Breast epithelium (tissue), 4 donors: ENCODE data around the gene DCST1. TPM values are rescaled to one million over a fixed set of nuclear protein-coding genes. Genes with fewer than 3 reads are reported as not detected.
A peak's percentile ranks its signal among the peaks of the same experiment; 100 is the strongest.

Source experiments
- DNase-seq, 2 donors: peaks; one replicate each; pipeline ENCODE4 v3.0.0-alpha.2; 2019; ENCODE audit warnings: low spot score in 2 of 2
- H3K27ac ChIP-seq, 2 donors: fragments of 200-600 bp; sonication (generic) in 1 of 2; one replicate each; pipeline ENCODE4 v1.5.1; 2016 to 2019; ENCODE audit warnings: mild to moderate bottlenecking in 1 of 2
- H3K27me3 ChIP-seq, 2 donors: fragments of 200-600 bp; sonication (generic) in 1 of 2; one replicate each; pipeline versions ENCODE4 v1.5.1 to v1.6.0; 2017 to 2019; ENCODE audit warnings: control low read depth in 1 of 2, mild to moderate bottlenecking in 1 of 2
- H3K36me3 ChIP-seq: fragments of 200-600 bp; one replicate; pipeline ENCODE4 v1.5.1; 2019
- H3K4me1 ChIP-seq, 2 donors: fragments of 200-600 bp; sonication (generic); one replicate each; pipeline ENCODE4 v1.5.1; 2016 to 2019; ENCODE audit warnings: control low read depth in 1 of 2
- H3K4me3 ChIP-seq, 3 donors: fragments of 200-600 bp; sonication (generic); 1 replicate in 2 of 3; 2 replicates in 1 of 3; pipeline ENCODE4 v1.5.1; 2016 to 2019; ENCODE audit warnings: mild to moderate bottlenecking in 3 of 3, moderate library complexity in 2 of 3
- H3K9me3 ChIP-seq, 2 donors: fragments of 200-600 bp; sonication (generic) in 1 of 2; one replicate each; pipeline ENCODE4 v1.5.1; 2016 to 2019; ENCODE audit warnings: control low read depth in 1 of 2
- CTCF ChIP-seq, 3 donors: fragments of 450-650 bp; IDR thresholded peaks; one replicate each; pipeline ENCODE4 v1.5.1; 2016 to 2017; ENCODE audit warnings: antibody characterized with exemption in 3 of 3, mild to moderate bottlenecking in 3 of 3, moderate library complexity in 3 of 3
- POLR2A ChIP-seq: fragments of 450-650 bp; IDR thresholded peaks from one replicate; pipeline ENCODE4 v1.6.1; 2016; ENCODE audit warnings: antibody characterized with exemption, mild to moderate bottlenecking, moderate library complexity
- POLR2AphosphoS5 ChIP-seq, 3 donors: sonication (generic); formaldehyde crosslinking; IDR thresholded peaks; one replicate each; pipeline ENCODE4 v1.6.1; 2017; ENCODE audit warnings: antibody characterized with exemption in 3 of 3
- intact Hi-C: fragments of 100-400 bp; cut with DNase I; formaldehyde crosslinking; loops from one replicate; pipeline ENCODE4 v1.15.1; 2023; ENCODE audit warnings: low total_unique reads
- total RNA-seq, 3 donors: library from RNA; depleted of rRNA; stranded (reverse); fragments of >200 nt; gene quantifications; one replicate each; pipeline ENCODE4 v1.1.0, GENCODE V29; 2016

DCST1 gene
- total RNA-seq, 3 donors from 2014 or later: 0.16 to 0.66 (median 0.44) TPM

GRCh38 chr1:155006601-155007101, 27.0 kb upstream of the DCST1 start:
- DNase-seq: no peak
- H3K27me3 ChIP-seq: no peaks in the 10 kb centered on the region
- H3K4me1 ChIP-seq: peaks cover 30 to 44% of the 10 kb centered on the region in 2 donors
- H3K27ac ChIP-seq: peak overlapping the region; percentile 98 to 99
- H3K9me3 ChIP-seq: no peaks in the 10 kb centered on the region
- H3K36me3 ChIP-seq: no peaks in the 10 kb centered on the region
- H3K4me3 ChIP-seq: peak overlapping the region in 2 of 3 donors; percentile 73 to 89
- TF ChIP-seq CTCF (IDR thresholded peaks at IDR 0.05) (no peak), POLR2A (no peak)
- intact Hi-C loops: no loop called here

- Histone ChIP-seq H3K27ac (peak overlapping the region; percentile 98 to 99), H3K9me3 (no peaks in the 10 kb centered on the region), H3K27me3 (no peaks in the 10 kb centered on the region), H3K4me3 (peak overlapping the region in 2 of 3 donors; percentile 63 to 73), H3K4me1 (peaks cover 34 to 51% of the 10 kb centered on the region in 2 donors), H3K36me3 (no peaks in the 10 kb centered on the region)
- TF ChIP-seq CTCF (IDR thresholded peaks at IDR 0.05): no peak
- peak in 1 of 3 donors; percentile 47 for TF ChIP-seq POLR2AphosphoS5 (IDR thresholded peaks at IDR 0.05)
- TF ChIP-seq POLR2A: no peak
- intact Hi-C loops: no loop called here
- peak; percentile 68 to 85 for DNase-seq
Measured at GRCh38 chr1:155007251-155007828, 26.3 kb upstream of the DCST1 start.

GRCh38 chr1:155008015-155008941, 25.3 kb upstream of the DCST1 start:
- H3K27ac ChIP-seq: peak overlapping the region; percentile 98 to 99
- TF ChIP-seq POLR2AphosphoS5 (IDR thresholded peaks at IDR 0.05) (no peak), POLR2A (no peak), CTCF (IDR thresholded peaks at IDR 0.05) (no peak)
- DNase-seq: peak in 1 of 2 donors; percentile 71
- H3K36me3 ChIP-seq: no peaks in the 10 kb centered on the region
- peaks cover 34 to 53% of the 10 kb centered on the region in 2 donors for H3K4me1 ChIP-seq
- H3K27me3 ChIP-seq: no peaks in the 10 kb centered on the region
- H3K4me3 ChIP-seq: peak overlapping the region; percentile 33 to 73 (median 63)
- intact Hi-C loops: no loop called here
- H3K9me3 ChIP-seq: no peaks in the 10 kb centered on the region

GRCh38 chr1:155009221-155009711, 24.4 kb upstream of the DCST1 start:
- peak overlapping the region; percentile 98 to 99 for H3K27ac ChIP-seq
- DNase-seq: no peak
- intact Hi-C loops: no loop called here
- peaks cover 34 to 52% of the 10 kb centered on the region in 2 donors for H3K4me1 ChIP-seq
- TF ChIP-seq POLR2A (no peak), POLR2AphosphoS5 (IDR thresholded peaks at IDR 0.05) (no peak), CTCF (IDR thresholded peaks at IDR 0.05) (no peak)
- no peaks in the 10 kb centered on the region for H3K27me3 ChIP-seq
- no peaks in the 10 kb centered on the region for H3K36me3 ChIP-seq
- no peaks in the 10 kb centered on the region for H3K9me3 ChIP-seq
- H3K4me3 ChIP-seq: peak overlapping the region; percentile 33 to 73 (median 63)
